ENCODE data around the gene HOXA6.
A peak's percentile ranks its signal among the peaks of the same experiment; 100 is the strongest.

The HOXA6 gene

GRCh38 chr7:27157702-27158431 lies 10.3 kb upstream of the HOXA6 start:
- no peaks in the 10 kb centered on the region for H3K36me3 ChIP-seq (ENCODE audit: control insufficient read depth, insufficient read depth, low read length)
- no peak overlapping the region for H3K27ac ChIP-seq (ENCODE audit: low read depth, low read length, severe bottlenecking)
- H3K4me3 ChIP-seq (ENCODE audit: extremely low read depth, insufficient read depth, low read length, poor library complexity, severe bottlenecking): no peak overlapping the region
- H3K4me1 ChIP-seq (ENCODE audit: control insufficient read depth, insufficient read depth, low read length, poor library complexity, severe bottlenecking): peaks cover 7% of the 10 kb centered on the region
- H3K9me3 ChIP-seq (ENCODE audit: control insufficient read depth, low read length): no peaks in the 10 kb centered on the region
- WGBS, 2 experiments (ENCODE audit: insufficient coverage in 2 of 2): 35 to 39% methylated on average over 17 to 26 of the region's 30 CpGs

- H3K4me3 ChIP-seq (ENCODE audit: extremely low read depth, insufficient read depth, low read length, poor library complexity, severe bottlenecking): no peak overlapping the region
- no peaks in the 10 kb centered on the region for H3K9me3 ChIP-seq (ENCODE audit: control insufficient read depth, low read length)
- WGBS, 2 experiments (ENCODE audit: insufficient coverage in 2 of 2): 28 to 39% methylated on average over 9 to 22 of the region's 30 CpGs
- H3K4me1 ChIP-seq (ENCODE audit: control insufficient read depth, insufficient read depth, low read length, poor library complexity, severe bottlenecking): peaks cover 7% of the 10 kb centered on the region
- no peaks in the 10 kb centered on the region for H3K36me3 ChIP-seq (ENCODE audit: control insufficient read depth, insufficient read depth, low read length)
- H3K27ac ChIP-seq (ENCODE audit: low read depth, low read length, severe bottlenecking): no peak overlapping the region
These were observed 9.5 kb upstream of the HOXA6 start for GRCh38 chr7:27156916-27157701.

GRCh38 chr7:27156508-27156898 lies 8.9 kb upstream of the HOXA6 start, which contains the start of gene HOXA7:
HOXA7 (minus strand) TSS chr7:27156675; CDS start chr7:27156545, 130 bp downstream.
- Histone ChIP-seq H3K36me3 (ENCODE audit: control insufficient read depth, insufficient read depth, low read length) (no peaks in the 10 kb centered on the region), H3K4me1 (ENCODE audit: control insufficient read depth, insufficient read depth, low read length, poor library complexity, severe bottlenecking) (peaks cover 7% of the 10 kb centered on the region), H3K27ac (ENCODE audit: low read depth, low read length, severe bottlenecking) (no peak within 1 kb of the TSS), H3K4me3 (ENCODE audit: extremely low read depth, insufficient read depth, low read length, poor library complexity, severe bottlenecking) (peak within 1 kb of the TSS; percentile 23), H3K9me3 (ENCODE audit: control insufficient read depth, low read length) (no peaks in the 10 kb centered on the region)
- WGBS, 2 experiments (ENCODE audit: insufficient coverage in 2 of 2): 4 to 6% methylated on average over 23 of the region's 33 CpGs

GRCh38 chr7:27155816-27156507 lies 8.4 kb upstream of the HOXA6 start:
- peak overlapping the region; percentile 23 for H3K4me3 ChIP-seq (ENCODE audit: extremely low read depth, insufficient read depth, low read length, poor library complexity, severe bottlenecking)

GRCh38 chr7:27154901-27155815 lies 7.6 kb upstream of the HOXA6 start:
- peaks cover 2% of the 10 kb centered on the region for H3K4me1 ChIP-seq (ENCODE audit: control insufficient read depth, insufficient read depth, low read length, poor library complexity, severe bottlenecking)
- WGBS, 2 experiments (ENCODE audit: insufficient coverage in 2 of 2): 9 to 21% methylated on average over 14 to 24 of the region's 48 CpGs
- H3K4me3 ChIP-seq (ENCODE audit: extremely low read depth, insufficient read depth, low read length, poor library complexity, severe bottlenecking): peak overlapping the region; percentile 2
- H3K9me3 ChIP-seq (ENCODE audit: control insufficient read depth, low read length): no peaks in the 10 kb centered on the region
- H3K36me3 ChIP-seq (ENCODE audit: control insufficient read depth, insufficient read depth, low read length): no peaks in the 10 kb centered on the region
- no peak overlapping the region for H3K27ac ChIP-seq (ENCODE audit: low read depth, low read length, severe bottlenecking)

More at GRCh38 chr7:27155816-27156507, 8.4 kb upstream of the HOXA6 start:
- Histone ChIP-seq H3K9me3 (ENCODE audit: control insufficient read depth, low read length) (no peaks in the 10 kb centered on the region), H3K27ac (ENCODE audit: low read depth, low read length, severe bottlenecking) (no peak overlapping the region), H3K36me3 (ENCODE audit: control insufficient read depth, insufficient read depth, low read length) (no peaks in the 10 kb centered on the region), H3K4me1 (ENCODE audit: control insufficient read depth, insufficient read depth, low read length, poor library complexity, severe bottlenecking) (peaks cover 2% of the 10 kb centered on the region)
- WGBS, 2 experiments (ENCODE audit: insufficient coverage in 2 of 2): 4 to 6% methylated on average over 51 to 57 of the region's 63 CpGs

GRCh38 chr7:27154369-27154768 lies 6.8 kb upstream of the HOXA6 start:
- no peaks in the 10 kb centered on the region for H3K36me3 ChIP-seq (ENCODE audit: control insufficient read depth, insufficient read depth, low read length)
- H3K9me3 ChIP-seq (ENCODE audit: control insufficient read depth, low read length): no peaks in the 10 kb centered on the region
- no peak overlapping the region for H3K4me3 ChIP-seq (ENCODE audit: extremely low read depth, insufficient read depth, low read length, poor library complexity, severe bottlenecking)
- WGBS, 2 experiments (ENCODE audit: insufficient coverage in 2 of 2): 33 to 52% methylated on average over 4 to 10 of the region's 10 CpGs
- H3K27ac ChIP-seq (ENCODE audit: low read depth, low read length, severe bottlenecking): no peak overlapping the region
- peaks cover 2% of the 10 kb centered on the region for H3K4me1 ChIP-seq (ENCODE audit: control insufficient read depth, insufficient read depth, low read length, poor library complexity, severe bottlenecking)

DNA sequence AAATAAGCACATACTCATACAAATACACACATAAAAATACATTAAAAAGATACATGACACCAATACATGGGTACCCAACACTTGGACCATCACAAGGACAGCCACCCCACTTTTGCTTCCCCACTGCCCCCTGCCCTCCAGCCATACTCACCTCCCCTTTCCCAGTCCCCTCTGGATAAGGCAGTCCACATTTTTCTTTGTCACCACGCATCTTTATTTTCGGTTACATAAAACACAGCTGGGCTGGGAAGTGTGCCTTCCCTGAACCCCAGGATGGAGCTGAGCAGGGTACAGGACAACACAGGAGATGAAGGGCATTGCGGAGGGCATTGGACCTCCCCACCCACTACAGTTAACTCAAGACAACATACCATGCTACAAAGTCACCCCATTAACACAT lies 6.0 kb upstream of the HOXA6 start:
- peaks cover 2% of the 10 kb centered on the region for H3K4me1 ChIP-seq (ENCODE audit: control insufficient read depth, insufficient read depth, low read length, poor library complexity, severe bottlenecking)
- H3K36me3 ChIP-seq (ENCODE audit: control insufficient read depth, insufficient read depth, low read length): no peaks in the 10 kb centered on the region
- H3K27ac ChIP-seq (ENCODE audit: low read depth, low read length, severe bottlenecking): no peak overlapping the region
- H3K9me3 ChIP-seq (ENCODE audit: control insufficient read depth, low read length): no peaks in the 10 kb centered on the region
- H3K4me3 ChIP-seq (ENCODE audit: extremely low read depth, insufficient read depth, low read length, poor library complexity, severe bottlenecking): no peak overlapping the region
- 27 to 29% methylated on average over 2 to 3 of the region's 3 CpGs for WGBS, 2 experiments (ENCODE audit: insufficient coverage in 2 of 2)

- Histone ChIP-seq H3K27ac (ENCODE audit: low read depth, low read length, severe bottlenecking) (no peak overlapping the region), H3K4me3 (ENCODE audit: extremely low read depth, insufficient read depth, low read length, poor library complexity, severe bottlenecking) (no peak overlapping the region)
- WGBS, 2 experiments (ENCODE audit: insufficient coverage in 2 of 2): 5 to 21% methylated on average over 11 to 13 of the region's 22 CpGs
These were observed 5.4 kb upstream of the HOXA6 start for GRCh38 chr7:27152816-27153442.

DNA sequence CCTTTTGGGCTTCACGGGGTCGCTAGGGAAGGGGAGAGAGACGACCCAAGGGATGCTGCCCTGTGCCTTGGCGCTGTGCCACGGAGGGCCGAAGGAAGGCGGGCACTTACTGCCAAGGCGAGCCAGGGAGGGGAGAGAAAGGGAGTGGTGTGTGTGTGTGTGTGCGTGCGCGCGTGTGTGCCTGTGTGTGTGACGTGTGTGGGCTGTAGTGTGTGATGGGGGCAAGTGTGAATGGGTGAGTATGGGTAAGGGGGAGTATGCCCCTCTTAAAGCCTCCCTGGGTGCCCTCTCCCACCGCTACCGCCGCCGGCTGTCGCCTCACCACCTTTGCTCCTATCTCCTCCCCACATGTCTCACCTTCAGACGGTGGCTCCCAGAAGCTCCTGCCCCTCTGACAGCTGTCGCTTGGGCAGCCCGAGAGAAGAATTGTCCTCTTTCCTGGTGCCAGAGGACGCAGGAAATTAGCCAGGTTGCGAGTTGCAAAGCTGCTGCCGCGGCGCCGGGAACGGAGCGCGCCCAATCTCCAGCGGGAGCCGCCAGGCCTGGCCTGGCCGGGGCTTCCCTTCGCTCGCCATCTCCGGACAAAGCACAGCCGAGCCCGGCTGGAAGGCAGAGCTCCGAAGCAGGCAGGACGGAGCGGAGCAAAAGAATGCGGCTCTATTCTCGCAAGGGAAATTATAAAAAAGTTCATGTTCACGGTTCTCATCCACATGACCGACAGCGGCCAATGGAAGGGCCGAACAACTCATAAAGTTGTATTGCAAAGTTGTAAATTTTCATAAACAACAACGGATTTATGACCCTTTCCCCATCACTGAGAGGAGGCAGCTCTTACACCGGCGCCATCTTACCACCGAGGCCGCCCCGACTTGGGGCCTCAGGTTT lies 4.6 kb upstream of the HOXA6 start, which contains the start of gene HOXA3:
HOXA3 (minus strand) TSS at position 653 of the 885 bp plus-strand sequence. CDS start 41,943 bp downstream, outside the sequence.
- peaks cover 2% of the 10 kb centered on the region for H3K4me1 ChIP-seq (ENCODE audit: control insufficient read depth, insufficient read depth, low read length, poor library complexity, severe bottlenecking)
- H3K4me3 ChIP-seq (ENCODE audit: extremely low read depth, insufficient read depth, low read length, poor library complexity, severe bottlenecking): peak within 1 kb of the TSS; percentile 21
- 3 to 6% methylated on average over 40 to 44 of the region's 53 CpGs for WGBS, 2 experiments (ENCODE audit: insufficient coverage in 2 of 2)
- no peaks in the 10 kb centered on the region for H3K36me3 ChIP-seq (ENCODE audit: control insufficient read depth, insufficient read depth, low read length)
- H3K9me3 ChIP-seq (ENCODE audit: control insufficient read depth, low read length): no peaks in the 10 kb centered on the region
- no peak within 1 kb of the TSS for H3K27ac ChIP-seq (ENCODE audit: low read depth, low read length, severe bottlenecking)

More at GRCh38 chr7:27152816-27153442, 5.4 kb upstream of the HOXA6 start:
- Histone ChIP-seq H3K4me1 (ENCODE audit: control insufficient read depth, insufficient read depth, low read length, poor library complexity, severe bottlenecking) (peaks cover 2% of the 10 kb centered on the region), H3K9me3 (ENCODE audit: control insufficient read depth, low read length) (no peaks in the 10 kb centered on the region), H3K36me3 (ENCODE audit: control insufficient read depth, insufficient read depth, low read length) (no peaks in the 10 kb centered on the region)
